PFSK-1 (cell line): ENCODE results near the gene RBM20.

Source experiments
- FOXP2 ChIP-seq: optimal IDR thresholded peaks from 2 replicates; pipeline ENCODE3; 2011; ENCODE audit warnings: borderline replicate concordance, control low read depth, inconsistent platforms; ENCODE audit not compliant: insufficient read depth; ENCODE audit errors: extremely low read length, extremely low read depth
- POLR2AphosphoS5 ChIP-seq: IDR thresholded peaks from 2 replicates; pipeline ENCODE4 v1.6.1; 2012; ENCODE audit warnings: low read depth, mild to moderate bottlenecking, control low read depth, low read length, moderate library complexity
- REST ChIP-seq, 2 experiments: IDR thresholded peaks; 2 replicates each; pipeline versions ENCODE4 v1.6.1 to v1.8.0; 2011 to 2012; ENCODE audit warnings: low read depth in 2 of 2, low read length in 2 of 2, control low read depth in 1 of 2, inconsistent platforms in 1 of 2, mild to moderate bottlenecking in 1 of 2, moderate library complexity in 1 of 2; ENCODE audit not compliant: insufficient read depth in 1 of 2
- SIN3A ChIP-seq: IDR thresholded peaks from 2 replicates; pipeline ENCODE4 v1.6.1; 2012; ENCODE audit warnings: mild to moderate bottlenecking, low read length, moderate library complexity, borderline replicate concordance; ENCODE audit not compliant: insufficient read depth
- TAF1 ChIP-seq: IDR thresholded peaks from 2 replicates; pipeline ENCODE4 v1.6.1; 2012; ENCODE audit warnings: low read length, control low read depth, borderline replicate concordance; ENCODE audit not compliant: insufficient read depth

Gene RBM20

GRCh38 chr10:110625356-110625894, 18.7 kb upstream of the RBM20 start:
- TF ChIP-seq FOXP2 (no peak), REST (IDR thresholded peaks at IDR 0.05; ENCODE audit: insufficient read depth in 1 of 2, low read depth in 2 of 2, low read length in 2 of 2) (no peak), SIN3A (no peak), TAF1 (no peak), POLR2AphosphoS5 (no peak)

GRCh38 chr10:110625951-110626855, 17.9 kb upstream of the RBM20 start:
- TF ChIP-seq FOXP2 (no peak), POLR2AphosphoS5 (no peak), TAF1 (no peak), REST (IDR thresholded peaks at IDR 0.05; ENCODE audit: insufficient read depth in 1 of 2, low read depth in 2 of 2, low read length in 2 of 2) (no peak), SIN3A (no peak)

GRCh38 chr10:110628161-110628560, 16.0 kb upstream of the RBM20 start:
- TF ChIP-seq SIN3A, result no peak
- no peak for TF ChIP-seq POLR2AphosphoS5

- TF ChIP-seq SIN3A, result no peak
- TF ChIP-seq POLR2AphosphoS5, result no peak
- no peak for TF ChIP-seq REST (IDR thresholded peaks at IDR 0.05; ENCODE audit: insufficient read depth in 1 of 2, low read depth in 2 of 2, low read length in 2 of 2)
Observed at GRCh38 chr10:110629680-110630191, 14.4 kb upstream of the RBM20 start.

GRCh38 chr10:110631934-110632333, 12.2 kb upstream of the RBM20 start:
- TF ChIP-seq REST (IDR thresholded peaks at IDR 0.05; ENCODE audit: insufficient read depth in 1 of 2, low read depth in 2 of 2, low read length in 2 of 2) (no peak), FOXP2 (no peak), SIN3A (no peak), POLR2AphosphoS5 (no peak), TAF1 (no peak)
